Jurkat, Clone E6-1 (cell line): ENCODE measurements around the gene CDC14A.

Source experiments
- DNase-seq: peaks from one replicate; pipeline ENCODE4 v3.0.0-alpha.2; 2011; ENCODE audit warnings: low read depth, low spot score
- H3K4me3 ChIP-seq: 2 replicates; pipeline ENCODE4 v1.5.1; 2011; ENCODE audit warnings: mild to moderate bottlenecking, low read length, control low read depth, moderate library complexity

The CDC14A gene

DNA sequence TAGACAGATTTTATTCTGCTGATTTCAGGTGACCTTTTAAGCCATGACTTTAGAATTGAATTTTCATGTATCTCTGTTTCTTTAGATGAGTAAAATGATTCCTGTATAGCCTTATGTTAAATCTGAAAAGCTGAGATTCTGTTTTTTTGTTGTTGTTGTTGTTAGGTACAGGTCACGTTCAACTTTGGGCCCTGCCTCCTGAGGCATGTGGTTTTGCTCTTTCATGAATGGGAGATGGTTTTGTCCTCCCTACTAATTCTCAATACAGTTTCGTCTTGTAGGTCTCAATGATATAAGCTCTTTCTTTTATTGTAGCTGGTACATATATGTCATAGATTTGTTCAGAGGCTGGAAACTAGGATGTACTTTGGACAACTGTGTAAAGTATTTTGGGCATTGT, 79.6 kb downstream of the CDC14A start:
- no peak overlapping the region for H3K4me3 ChIP-seq

DNA sequence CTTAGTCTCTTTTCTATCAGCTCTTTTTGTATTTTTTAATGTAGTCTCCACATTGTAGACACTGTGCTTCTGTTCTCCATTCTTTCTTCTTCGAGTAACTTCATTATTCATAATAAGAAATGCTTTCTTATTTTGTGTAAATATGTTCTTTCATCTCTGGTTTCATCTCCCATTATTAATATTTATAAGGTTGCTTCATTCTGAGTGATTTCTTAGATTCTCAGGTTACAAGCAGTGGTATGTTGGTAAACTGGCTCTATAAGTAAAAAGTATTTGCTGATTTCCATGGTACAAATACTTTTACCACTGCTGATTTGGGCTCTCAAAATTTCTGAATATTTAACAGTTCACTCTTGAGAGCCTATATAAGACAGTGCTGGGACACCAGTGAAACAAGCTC, 81.3 kb downstream of the CDC14A start:
- no peak overlapping the region for H3K4me3 ChIP-seq
- no peak for DNase-seq

More for the DNA sequence above, 79.6 kb downstream of the CDC14A start:
- DNase-seq, result no peak

DNA sequence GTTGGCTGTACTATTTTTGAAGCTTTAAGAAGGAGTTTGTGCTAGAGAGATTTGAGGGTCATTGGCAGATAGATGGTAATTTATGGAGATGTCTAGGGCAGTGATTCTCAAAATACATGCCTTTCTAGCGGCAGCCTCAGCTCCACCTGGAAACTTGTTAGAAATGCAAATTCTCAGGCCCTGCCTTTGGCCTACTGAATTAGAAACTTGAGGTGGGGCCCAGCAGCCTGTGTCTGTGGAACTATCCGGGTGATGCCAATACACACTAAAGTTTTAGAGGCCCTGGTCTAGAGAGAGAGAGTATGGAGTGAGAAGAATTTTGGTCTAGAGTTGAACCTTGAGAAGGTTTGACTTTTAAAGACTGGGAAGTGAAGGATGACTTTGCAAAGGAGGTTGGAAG, 82.5 kb downstream of the CDC14A start:
- no peak overlapping the region for H3K4me3 ChIP-seq
- DNase-seq, result no peak

DNA sequence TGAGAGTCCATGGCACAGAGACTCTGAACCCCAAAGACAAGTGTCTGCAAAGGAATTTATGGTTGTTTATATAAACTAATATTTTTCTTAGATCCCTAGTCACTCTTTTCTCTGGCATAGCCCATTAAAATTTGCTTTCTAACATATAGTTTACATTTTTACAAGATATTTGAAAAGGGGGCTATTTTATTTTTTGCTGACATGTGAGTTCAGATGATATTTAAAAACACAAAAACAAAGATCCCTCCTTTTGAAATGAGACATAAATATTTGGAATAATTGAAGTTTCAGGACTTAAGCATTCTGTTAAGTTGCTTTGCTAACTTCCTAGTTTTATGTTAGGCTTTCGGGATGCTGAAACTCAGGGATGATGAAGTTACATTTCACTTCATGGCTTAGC, 86.1 kb downstream of the CDC14A start:
- no peak overlapping the region for H3K4me3 ChIP-seq
- DNase-seq, result no peak

DNA sequence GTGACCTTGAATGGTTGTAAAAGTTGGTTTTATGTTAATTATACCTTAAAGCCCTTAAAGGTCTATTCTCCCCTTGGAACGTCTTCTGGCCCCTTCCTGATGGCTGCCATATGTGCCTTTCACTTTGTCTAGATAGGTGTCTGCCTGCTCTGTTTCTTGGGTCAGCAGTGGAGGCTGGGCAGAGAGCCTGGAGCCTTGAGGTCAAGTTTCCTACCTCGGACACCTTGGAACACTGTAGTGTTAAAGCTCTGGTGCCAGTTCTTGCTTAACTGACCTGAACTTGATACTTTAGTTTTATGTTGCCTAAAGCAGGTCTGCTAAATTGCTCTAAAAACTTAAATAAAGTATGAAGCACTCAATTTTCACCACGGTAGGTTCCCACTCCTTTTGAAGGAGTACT, 86.5 kb downstream of the CDC14A start:
- DNase-seq, result no peak
- H3K4me3 ChIP-seq, result no peak overlapping the region

DNA sequence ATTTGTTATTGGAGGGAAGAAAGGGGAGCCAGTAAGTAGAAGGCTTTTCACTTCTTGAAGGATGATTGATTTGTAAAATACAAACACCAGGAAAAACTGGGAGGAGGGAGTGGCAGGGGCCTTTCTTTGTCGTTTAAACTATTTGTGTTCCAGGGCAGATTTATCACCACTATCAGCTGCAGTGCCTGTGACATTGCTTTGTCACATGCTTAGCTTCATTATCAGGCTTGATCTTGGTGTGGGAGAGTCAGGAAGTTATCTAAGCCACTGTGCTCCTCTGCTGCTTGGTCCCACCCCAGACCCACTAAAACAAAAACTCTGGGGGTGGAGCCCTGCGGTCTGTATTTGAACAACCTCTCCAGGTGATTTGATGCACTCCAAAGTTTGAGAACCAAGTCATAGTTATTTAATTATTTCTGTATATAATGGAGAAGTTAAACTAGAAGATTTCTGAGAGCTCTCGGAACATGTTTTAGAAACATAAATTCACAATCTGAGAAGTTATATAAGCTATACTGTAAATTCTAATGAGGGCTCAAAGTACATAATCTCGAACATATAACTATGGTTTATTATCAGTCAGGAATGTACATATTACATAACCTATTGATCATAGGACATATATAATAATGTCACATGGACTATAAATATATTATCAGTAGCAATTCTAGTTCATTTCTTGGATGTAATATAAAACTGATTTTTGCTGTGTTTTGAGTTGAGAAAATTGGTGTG, 87.9 kb downstream of the CDC14A start:
- peak; percentile 84 for DNase-seq
- H3K4me3 ChIP-seq, result no peak overlapping the region

DNA sequence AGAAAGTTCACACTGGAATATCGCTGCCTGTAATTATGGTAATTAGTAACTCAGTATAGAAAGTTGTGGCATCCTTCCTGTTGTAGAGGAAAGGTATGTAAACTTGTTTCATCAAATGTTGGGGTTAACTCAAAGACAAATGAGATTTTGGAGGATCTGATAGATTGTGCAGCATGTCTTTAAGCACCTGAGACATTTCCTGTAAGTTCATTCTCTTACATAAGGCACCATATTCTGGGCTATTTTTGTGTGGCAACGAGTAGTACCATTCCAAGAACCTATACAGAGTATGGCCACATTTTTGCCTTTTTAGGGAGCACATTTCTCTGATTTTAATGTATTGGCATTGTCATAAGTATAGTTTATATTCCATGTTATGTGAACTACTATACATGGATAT, 88.8 kb downstream of the CDC14A start:
- no peak for DNase-seq
- no peak overlapping the region for H3K4me3 ChIP-seq

DNA sequence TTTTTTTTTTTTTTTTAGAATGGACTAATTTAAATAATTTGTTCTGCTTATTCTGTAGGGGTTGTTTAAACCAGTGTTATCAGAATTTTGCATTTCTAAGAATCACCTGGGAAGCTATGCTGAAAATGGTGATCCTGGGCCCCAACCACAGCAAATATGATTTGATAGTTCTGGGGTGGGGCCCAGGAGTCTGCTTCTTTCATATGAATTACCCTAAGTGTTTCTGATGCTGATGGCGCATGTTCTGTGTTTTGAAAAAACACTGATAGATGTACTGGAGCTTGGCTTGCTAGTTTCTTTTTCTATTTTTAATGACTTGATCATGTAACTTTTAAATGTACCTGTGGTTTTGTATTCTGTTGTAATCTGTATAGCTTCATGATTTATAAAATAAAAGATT, 89.3 kb downstream of the CDC14A start:
- no peak for DNase-seq
- H3K4me3 ChIP-seq, result no peak overlapping the region

DNA sequence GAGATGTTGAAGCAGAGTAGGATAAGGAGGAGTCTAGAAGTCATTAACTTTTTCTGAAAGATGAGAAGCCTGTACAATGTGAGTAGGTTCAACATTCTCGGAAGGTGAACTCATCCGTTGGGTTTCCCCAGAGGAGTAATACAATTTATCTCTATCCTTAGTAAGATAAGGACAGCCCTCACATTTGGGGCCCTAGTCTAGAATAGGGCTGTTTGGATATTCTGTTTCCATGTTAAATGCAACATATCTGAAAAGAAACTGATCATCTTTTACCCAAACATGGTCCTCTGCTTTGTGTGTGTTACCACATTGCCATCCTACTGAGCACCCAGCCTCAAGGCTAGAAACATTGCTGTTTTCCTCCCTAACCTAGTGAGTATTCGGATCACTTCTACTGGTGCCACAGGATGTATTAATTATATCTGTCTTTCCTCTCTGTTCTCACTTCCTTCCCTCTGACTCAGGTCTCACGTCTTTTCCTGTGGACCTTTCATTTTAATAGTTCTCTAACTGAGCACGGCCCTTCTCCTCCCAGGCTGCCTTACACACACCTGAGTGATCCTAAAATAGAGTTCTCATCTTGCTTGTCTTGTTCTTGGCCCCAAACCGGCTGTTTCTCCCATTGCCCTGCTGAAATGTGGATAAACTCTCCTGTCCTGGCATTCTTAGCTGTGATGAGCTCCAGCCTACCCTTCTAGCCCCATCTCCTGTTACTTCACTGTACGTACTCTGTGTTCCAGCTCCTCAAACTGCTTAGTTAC, 91.7 kb downstream of the CDC14A start:
- no peak for DNase-seq
- H3K4me3 ChIP-seq, result no peak overlapping the region

DNA sequence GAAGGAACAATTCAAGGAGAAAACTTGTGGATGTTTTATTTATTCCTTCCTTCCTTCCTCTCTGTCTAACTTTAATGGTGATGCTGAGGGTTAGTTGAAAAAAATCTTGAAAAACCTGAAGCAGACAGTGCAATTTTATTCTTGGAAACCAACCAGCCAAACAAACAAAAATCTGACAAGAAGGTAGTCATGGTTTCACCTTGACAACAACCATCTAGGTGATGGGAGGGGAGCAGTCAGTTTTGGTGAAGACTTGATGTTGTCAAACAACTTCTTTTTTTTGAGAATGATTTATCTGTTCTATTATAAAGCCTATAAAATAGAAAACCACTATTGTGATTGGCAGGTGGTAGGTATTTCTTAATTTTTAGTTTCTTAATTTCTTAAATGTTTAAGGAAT, 93.3 kb downstream of the CDC14A start:
- no peak for DNase-seq
- no peak overlapping the region for H3K4me3 ChIP-seq

DNA sequence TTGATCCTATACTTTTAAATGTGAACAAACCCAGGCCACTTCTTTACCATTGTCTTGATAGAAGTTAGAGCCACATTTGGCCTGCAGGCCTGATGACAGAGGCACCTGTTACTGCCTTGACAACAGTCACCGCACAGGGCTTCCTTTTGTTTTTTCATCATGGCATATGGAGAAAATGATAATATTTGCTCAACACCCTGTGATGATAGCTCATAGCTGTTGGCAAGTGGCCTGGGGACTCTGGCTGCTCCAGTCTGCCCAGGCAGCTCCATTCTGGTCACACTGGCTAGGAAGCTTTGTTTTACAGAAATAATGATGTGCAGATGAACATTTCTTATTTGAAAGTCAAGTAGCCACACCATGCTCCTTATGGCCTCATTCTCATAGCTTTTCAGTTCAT, 96.1 kb downstream of the CDC14A start:
- no peak overlapping the region for H3K4me3 ChIP-seq
- DNase-seq, result no peak

DNA sequence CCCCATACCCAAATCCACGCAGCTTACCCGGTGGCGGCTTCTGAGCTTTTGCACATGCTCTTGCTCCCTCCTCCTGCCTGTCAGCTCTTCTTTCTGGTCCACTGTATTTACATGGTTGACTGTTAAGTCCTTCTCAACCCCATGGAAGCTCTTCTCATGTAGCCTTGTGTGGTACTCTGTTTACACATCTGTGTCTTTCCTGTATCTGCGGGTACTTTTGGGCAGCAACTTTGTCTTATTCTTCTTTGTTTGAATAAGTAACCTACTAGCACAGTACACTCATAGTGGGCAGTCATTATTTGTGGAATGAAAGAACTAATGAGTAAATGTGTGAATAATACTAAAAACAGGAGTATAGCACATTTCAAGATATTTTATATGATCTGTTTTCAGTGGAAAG, 97.2 kb downstream of the CDC14A start:
- DNase-seq, result no peak
- no peak overlapping the region for H3K4me3 ChIP-seq

DNA sequence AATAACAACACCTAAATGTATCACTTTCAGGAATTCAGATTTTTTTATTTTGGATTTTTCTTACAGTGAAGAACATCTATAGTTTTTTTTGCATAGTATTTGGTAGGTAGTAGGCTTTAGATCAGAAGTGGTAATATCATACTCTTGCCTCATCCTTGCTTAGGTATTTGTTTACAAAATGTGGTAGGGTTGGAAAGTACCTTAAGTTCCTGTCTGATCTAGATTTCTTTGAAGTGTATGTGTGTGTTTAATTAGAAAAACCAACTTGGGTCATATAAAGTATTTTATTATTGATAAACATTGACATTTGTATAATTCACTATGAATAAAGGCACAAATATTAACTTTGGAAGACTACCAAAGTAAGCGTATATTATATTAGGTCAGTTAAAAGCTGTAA, 100.3 kb downstream of the CDC14A start:
- no peak for DNase-seq
- H3K4me3 ChIP-seq, result no peak overlapping the region

DNA sequence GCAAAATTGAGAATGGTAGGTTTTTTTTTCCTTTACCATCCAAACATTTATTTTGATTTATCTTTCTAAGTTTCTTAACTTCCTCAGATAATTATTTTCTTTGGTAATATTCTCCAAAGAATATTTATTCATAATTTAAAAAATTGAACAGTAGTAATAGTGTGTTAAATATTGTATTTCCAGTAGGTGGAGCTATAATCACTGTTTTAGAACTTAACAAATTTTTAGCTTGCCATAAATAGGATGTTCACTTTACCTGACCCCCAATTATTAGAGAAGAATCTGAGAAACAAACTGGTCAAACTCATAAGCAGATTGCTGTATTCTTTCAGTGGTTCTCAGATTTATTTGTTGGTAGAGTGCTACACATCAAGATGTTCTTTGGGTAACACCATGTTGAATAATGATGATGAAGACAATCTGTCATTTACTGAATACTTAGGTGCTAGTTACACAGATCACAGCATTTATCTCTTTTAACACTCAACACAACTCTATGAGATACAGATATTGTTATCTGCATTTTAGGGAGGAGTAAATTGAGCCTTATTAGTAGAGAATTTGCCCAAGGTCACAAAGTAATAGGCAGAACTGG, 103.3 kb downstream of the CDC14A start:
- no peak overlapping the region for H3K4me3 ChIP-seq
- no peak for DNase-seq

DNA sequence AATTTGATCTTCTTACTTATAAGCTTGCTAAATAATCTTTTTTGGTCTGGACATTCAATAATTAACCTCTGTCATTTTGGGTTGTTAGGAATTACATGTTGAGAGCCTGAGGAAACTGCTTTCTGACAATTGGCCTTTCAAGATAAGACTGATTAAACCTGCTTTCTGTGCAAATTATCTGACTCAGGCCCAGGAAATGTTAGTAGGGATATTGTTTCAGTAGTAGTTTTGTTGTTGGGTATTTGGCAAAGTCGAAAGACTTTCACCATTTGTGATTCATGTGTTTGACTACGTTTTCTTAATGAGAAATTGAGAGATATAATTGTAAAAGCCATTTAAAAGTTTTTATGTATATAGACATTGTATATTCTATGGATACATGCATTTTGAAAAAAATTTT, 104.6 kb downstream of the CDC14A start:
- H3K4me3 ChIP-seq, result no peak overlapping the region
- DNase-seq, result no peak

DNA sequence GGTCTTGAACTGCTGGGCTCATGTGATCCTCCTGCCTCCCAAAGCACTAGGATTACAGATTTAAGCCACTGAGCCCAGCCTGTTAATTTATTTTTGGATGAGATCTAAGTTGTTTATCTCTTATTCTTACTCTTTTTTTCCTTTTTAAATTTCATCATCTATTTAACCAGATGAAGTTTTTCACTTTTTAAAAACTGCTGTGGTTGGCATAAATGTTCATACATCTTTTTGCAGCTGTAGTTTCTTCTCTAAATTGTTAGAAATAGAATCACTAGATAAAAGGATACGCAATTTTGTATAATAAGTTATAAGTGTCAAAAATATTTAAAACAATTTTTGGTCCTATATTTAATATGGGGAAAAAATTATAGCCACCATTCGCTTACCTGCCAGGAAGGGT, 105.4 kb downstream of the CDC14A start:
- DNase-seq, result no peak
- H3K4me3 ChIP-seq, result no peak overlapping the region

DNA sequence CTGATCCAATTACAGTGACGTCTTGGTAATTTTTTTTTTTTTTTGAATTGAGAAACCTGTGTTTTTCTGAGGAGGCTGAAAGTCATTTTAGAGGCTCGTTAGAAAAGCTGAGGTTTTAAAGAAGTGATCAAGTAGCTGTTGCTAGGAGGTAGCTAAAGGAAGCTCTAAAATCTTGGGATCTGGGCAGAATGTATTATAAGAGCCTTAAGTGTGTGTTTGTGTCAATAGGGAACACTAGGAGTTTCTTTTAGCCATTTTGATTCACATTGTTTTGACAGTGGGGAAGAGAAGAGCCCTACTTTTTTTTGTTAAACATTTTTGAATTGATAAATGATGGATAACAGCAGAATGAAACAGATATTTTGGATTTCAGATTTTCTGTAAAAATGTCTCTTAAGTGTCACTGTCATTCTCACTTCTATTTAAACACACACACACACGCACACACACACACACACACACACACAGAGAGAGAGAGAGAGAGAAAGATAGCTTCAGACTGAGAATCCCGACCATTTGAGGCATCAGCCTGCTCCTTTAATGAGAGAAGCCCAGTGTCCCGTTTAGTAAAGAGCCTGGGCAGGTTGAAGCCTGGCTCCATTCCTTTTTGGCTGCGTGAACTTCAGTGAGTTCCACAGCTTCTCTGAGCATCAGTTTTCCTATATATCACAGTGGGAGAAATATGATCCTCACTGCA, 106.5 kb downstream of the CDC14A start:
- H3K4me3 ChIP-seq, result no peak overlapping the region
- DNase-seq, result no peak

DNA sequence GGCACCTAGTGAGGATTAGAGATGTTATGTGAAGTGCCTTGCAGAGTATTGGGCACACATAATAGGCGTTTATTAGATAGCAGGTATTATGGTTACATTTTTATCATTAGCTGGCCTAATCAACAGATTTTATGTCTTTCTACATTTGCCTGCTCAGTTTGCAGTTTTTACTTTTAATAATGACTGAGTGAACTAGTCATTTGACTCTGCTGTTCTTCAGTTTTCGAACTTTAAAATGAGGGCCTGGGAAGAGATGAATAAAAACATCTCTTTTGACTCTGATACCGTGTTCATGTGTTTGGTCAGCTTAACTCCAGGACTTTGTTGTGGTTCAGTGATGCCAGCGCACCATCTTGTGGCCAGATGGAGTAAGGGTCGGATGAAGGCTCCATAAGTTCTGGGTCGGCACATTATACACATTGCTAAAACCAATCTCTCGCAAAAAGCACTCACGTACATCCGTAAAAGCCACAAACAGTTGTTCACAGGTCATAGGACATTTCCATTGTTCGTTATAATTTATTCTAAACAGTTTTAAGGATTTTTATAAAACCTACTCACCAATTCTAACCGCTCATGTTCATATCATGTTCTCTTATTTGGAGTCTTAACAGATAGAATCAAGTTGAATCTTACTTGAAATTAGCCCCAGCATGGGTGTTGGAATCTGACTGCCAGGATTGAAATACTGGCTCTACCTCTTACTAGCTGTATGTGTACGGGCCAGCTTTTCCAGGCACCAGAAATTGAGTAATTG, 107.2 kb downstream of the CDC14A start:
- DNase-seq, result peak; percentile 51

DNA sequence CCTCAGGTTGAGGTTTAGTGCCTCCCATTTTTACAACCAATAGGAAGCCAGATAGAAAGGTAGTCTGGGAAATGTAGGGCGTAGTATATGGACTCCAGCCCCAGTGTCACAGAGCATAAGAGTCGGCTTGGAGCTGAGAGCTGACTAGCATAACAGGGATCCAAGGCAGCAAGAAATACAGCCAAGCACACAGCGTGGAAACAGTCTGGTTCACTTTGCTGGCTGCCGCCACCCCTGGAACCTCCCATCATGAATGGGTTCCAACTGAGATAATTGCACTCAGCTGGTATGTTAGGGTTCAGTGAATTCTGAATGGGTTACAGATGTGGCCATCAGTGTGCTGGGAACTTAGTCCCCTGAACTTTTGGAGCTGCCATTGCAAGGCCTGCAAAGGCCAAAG, 108.9 kb downstream of the CDC14A start:
- no peak for DNase-seq
- H3K4me3 ChIP-seq, result no peak overlapping the region

More for the DNA sequence above, 107.2 kb downstream of the CDC14A start:
- H3K4me3 ChIP-seq, result no peak overlapping the region
